Astrocyte (in vitro differentiated cells and primary cell): ENCODE measurements around the gene STXBP3. TPM values are rescaled to one million over a fixed set of nuclear protein-coding genes. Genes with fewer than 3 reads are reported as not detected.

ENCODE experiments used
- DNase-seq: peaks from one replicate; pipeline ENCODE4 v3.0.0-alpha.2; 2010; ENCODE audit warnings: low read depth
- FAIRE-seq: peaks from 2 replicates; lab custom pipeline; 2011; peaks lifted over from hg19 to GRCh38; lab: Jason Lieb, UNC
- H2AFZ ChIP-seq: 2 replicates; pipeline ENCODE4 v1.6.0; 2012; ENCODE audit warnings: low read depth, low read length, inconsistent platforms
- H3K27ac ChIP-seq: 2 replicates; pipeline ENCODE4 v1.5.1; 2011; ENCODE audit warnings: low read depth, low read length, inconsistent platforms
- H3K27me3 ChIP-seq: 2 replicates; pipeline ENCODE4 v1.6.0; 2011; ENCODE audit warnings: low read length, inconsistent platforms; ENCODE audit not compliant: insufficient read depth
- H3K36me3 ChIP-seq: 2 replicates; pipeline ENCODE4 v1.5.1; 2011; ENCODE audit warnings: low read length, inconsistent platforms; ENCODE audit not compliant: insufficient read depth
- H3K4me1 ChIP-seq: 2 replicates; pipeline ENCODE4 v1.5.1; 2011; ENCODE audit warnings: low read length, inconsistent platforms; ENCODE audit not compliant: insufficient read depth
- H3K4me2 ChIP-seq: 2 replicates; pipeline ENCODE4 v1.6.0; 2012; ENCODE audit warnings: low read length, inconsistent platforms
- H3K4me3 ChIP-seq: 2 replicates; pipeline ENCODE4 v1.5.1; 2011; ENCODE audit warnings: low read depth, mild to moderate bottlenecking, low read length, inconsistent platforms; ENCODE audit not compliant: insufficient read depth
- H3K79me2 ChIP-seq: 2 replicates; pipeline ENCODE4 v1.6.0; 2012; ENCODE audit warnings: mild to moderate bottlenecking, low read length, inconsistent platforms; ENCODE audit not compliant: insufficient read depth
- H3K9ac ChIP-seq: 2 replicates; pipeline ENCODE4 v1.6.0; 2012; ENCODE audit warnings: mild to moderate bottlenecking, low read length, inconsistent platforms
- H3K9me3 ChIP-seq: 2 replicates; pipeline ENCODE4 v1.5.1; 2012; ENCODE audit warnings: low read depth, mild to moderate bottlenecking, low read length, inconsistent platforms; ENCODE audit not compliant: insufficient read depth
- H4K20me1 ChIP-seq: 2 replicates; pipeline ENCODE4 v1.6.0; 2012; ENCODE audit warnings: low read length, inconsistent platforms; ENCODE audit not compliant: insufficient read depth
- H3K27ac Mint-ChIP-seq: one replicate; pipeline ENCODE4 v1.8.0; 2021; ENCODE audit warnings: mild to moderate bottlenecking, mixed read lengths; ENCODE audit not compliant: unreplicated experiment
- H3K27me3 Mint-ChIP-seq: one replicate; pipeline ENCODE4 v1.8.0; 2021; ENCODE audit warnings: low read depth, mixed read lengths; ENCODE audit not compliant: unreplicated experiment
- H3K36me3 Mint-ChIP-seq: one replicate; pipeline ENCODE4 v1.8.0; 2021; ENCODE audit warnings: low read depth, mixed read lengths; ENCODE audit not compliant: unreplicated experiment
- H3K4me1 Mint-ChIP-seq: one replicate; pipeline ENCODE4 v1.8.0; 2021; ENCODE audit warnings: low read depth, mixed read lengths; ENCODE audit not compliant: unreplicated experiment
- H3K4me3 Mint-ChIP-seq: one replicate; pipeline ENCODE4 v1.8.0; 2021; ENCODE audit warnings: mild to moderate bottlenecking, moderate library complexity, mixed read lengths; ENCODE audit not compliant: unreplicated experiment
- H3K9me3 Mint-ChIP-seq: one replicate; pipeline ENCODE4 v1.8.0; 2021; ENCODE audit warnings: mild to moderate bottlenecking, mixed read lengths; ENCODE audit not compliant: unreplicated experiment
- EZH2 ChIP-seq: IDR thresholded peaks from 2 replicates; pipeline ENCODE4 v1.6.1; 2012; ENCODE audit warnings: mild to moderate bottlenecking, low read length, inconsistent platforms; ENCODE audit not compliant: insufficient read depth
- total RNA-seq: library from RNA; stranded (reverse); gene quantifications from 2 replicates; pipeline ENCODE4 v1.2.1, GENCODE V29; 2021
- TF ChIP-seq, protein P1 (sequence below): IDR thresholded peaks from 2 replicates; pipeline ENCODE4 v1.5.1; 2011; ENCODE audit warnings: low read depth, mild to moderate bottlenecking, inconsistent platforms, low read length, moderate library complexity; ENCODE audit not compliant: insufficient read depth

Gene STXBP3
- total RNA-seq, 1 donor from 2014 or later: 48.5 TPM

DNA sequence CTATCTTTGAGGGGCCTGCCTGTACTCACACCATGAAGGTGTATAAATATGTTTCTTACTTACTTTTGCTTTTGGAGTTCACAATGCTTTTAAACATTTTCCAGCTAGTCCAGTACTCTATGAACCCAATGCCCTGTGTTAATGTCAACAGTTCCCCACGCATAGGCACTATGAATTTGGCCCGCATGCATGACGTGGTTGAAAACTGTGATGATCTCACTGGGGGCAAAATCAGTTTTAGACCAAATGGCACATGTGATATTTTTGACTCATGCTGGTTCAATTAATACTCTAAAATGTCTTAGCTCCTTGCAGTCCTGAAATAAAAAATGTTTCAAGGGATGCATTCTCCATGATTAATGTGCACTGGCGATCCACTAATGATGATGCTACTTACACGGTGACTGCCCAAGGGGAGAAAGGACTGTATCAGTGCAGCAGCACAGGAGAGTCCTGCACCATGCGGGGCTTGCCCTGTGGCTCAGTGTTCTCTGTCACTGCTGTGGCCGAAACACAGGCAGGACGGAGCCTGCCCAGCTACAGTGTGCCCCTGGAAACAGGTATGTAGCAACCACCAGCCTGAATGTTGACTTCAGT, 18.0 kb upstream of the STXBP3 start:
- Mint-ChIP-seq H3K36me3 (no peaks in the 10 kb centered on the region), H3K4me1 (no peaks in the 10 kb centered on the region), H3K27me3 (no peaks in the 10 kb centered on the region), H3K9me3 (no peaks in the 10 kb centered on the region), H3K4me3 (no peak overlapping the region), H3K27ac (no peak overlapping the region)
- Histone ChIP-seq H2AFZ (no peak overlapping the region), H3K79me2 (no peaks in the 10 kb centered on the region), H3K9ac (no peak overlapping the region), H3K27ac (no peak overlapping the region), H3K4me3 (no peak overlapping the region), H3K9me3 (no peaks in the 10 kb centered on the region), H3K4me1 (no peaks in the 10 kb centered on the region), H3K36me3 (no peaks in the 10 kb centered on the region), H3K27me3 (no peaks in the 10 kb centered on the region), H4K20me1 (no peaks in the 10 kb centered on the region), H3K4me2 (no peak overlapping the region)
- DNase-seq: no peak
- TF ChIP-seq, protein P1, sequence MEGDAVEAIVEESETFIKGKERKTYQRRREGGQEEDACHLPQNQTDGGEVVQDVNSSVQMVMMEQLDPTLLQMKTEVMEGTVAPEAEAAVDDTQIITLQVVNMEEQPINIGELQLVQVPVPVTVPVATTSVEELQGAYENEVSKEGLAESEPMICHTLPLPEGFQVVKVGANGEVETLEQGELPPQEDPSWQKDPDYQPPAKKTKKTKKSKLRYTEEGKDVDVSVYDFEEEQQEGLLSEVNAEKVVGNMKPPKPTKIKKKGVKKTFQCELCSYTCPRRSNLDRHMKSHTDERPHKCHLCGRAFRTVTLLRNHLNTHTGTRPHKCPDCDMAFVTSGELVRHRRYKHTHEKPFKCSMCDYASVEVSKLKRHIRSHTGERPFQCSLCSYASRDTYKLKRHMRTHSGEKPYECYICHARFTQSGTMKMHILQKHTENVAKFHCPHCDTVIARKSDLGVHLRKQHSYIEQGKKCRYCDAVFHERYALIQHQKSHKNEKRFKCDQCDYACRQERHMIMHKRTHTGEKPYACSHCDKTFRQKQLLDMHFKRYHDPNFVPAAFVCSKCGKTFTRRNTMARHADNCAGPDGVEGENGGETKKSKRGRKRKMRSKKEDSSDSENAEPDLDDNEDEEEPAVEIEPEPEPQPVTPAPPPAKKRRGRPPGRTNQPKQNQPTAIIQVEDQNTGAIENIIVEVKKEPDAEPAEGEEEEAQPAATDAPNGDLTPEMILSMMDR: no peak
- no peak for TF ChIP-seq EZH2
- no peak for FAIRE-seq

DNA sequence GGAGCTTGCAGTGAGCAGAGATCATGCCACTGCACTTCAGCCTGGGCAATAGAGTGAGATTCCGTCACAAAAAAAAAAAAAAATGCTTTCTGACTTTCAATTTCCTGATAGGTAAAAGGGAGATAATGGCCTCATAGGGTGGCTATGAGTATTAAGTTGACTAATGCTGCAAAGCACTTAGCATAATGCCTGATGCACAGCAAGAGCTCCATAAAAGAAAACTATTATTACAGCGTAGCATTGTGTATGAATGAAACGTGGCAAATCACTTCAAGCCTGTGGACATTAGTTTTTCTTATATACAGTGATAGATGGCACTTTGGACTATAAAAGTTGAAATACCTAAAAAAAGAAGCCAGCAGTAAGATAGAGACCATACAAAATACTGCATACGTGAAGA, 17.0 kb upstream of the STXBP3 start:
- DNase-seq: no peak
- H3K9me3 ChIP-seq: no peaks in the 10 kb centered on the region
- H3K9me3 Mint-ChIP-seq: no peaks in the 10 kb centered on the region
- H3K4me3 Mint-ChIP-seq: no peak overlapping the region
- peaks cover 3% of the 10 kb centered on the region for H3K27me3 ChIP-seq
- TF ChIP-seq, protein P1: no peak
- TF ChIP-seq EZH2: no peak
- no peaks in the 10 kb centered on the region for H3K27me3 Mint-ChIP-seq
- no peak for FAIRE-seq
- no peak overlapping the region for H3K9ac ChIP-seq
- no peak overlapping the region for H3K27ac ChIP-seq
- H3K4me1 Mint-ChIP-seq: no peaks in the 10 kb centered on the region
- H3K4me1 ChIP-seq: no peaks in the 10 kb centered on the region
- H4K20me1 ChIP-seq: no peaks in the 10 kb centered on the region
- H3K4me3 ChIP-seq: no peak overlapping the region
- H2AFZ ChIP-seq: no peak overlapping the region
- no peaks in the 10 kb centered on the region for H3K36me3 ChIP-seq
- no peaks in the 10 kb centered on the region for H3K36me3 Mint-ChIP-seq
- H3K4me2 ChIP-seq: no peak overlapping the region
- no peaks in the 10 kb centered on the region for H3K79me2 ChIP-seq
- no peak overlapping the region for H3K27ac Mint-ChIP-seq

DNA sequence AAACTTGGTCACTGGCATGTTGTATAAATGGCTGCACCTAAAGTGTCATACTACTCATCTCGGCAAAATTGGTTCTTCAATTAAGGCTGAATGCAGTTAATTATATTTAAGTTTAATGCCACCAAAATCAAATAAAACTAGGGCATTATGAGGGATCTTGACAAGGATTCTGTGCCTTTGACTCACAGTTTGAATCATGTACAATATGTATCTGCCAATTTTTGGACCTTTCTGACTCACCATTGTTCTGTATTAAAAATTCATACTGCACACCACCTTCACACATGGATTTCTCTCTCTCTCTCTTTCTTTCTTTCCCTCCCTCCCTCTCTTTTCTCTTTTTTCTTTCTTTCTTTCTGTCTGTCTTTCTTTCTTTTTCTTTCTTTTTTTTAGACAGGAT, 14.1 kb upstream of the STXBP3 start:
- DNase-seq: no peak
- Mint-ChIP-seq H3K4me3 (no peak overlapping the region), H3K27ac (no peak overlapping the region), H3K9me3 (no peaks in the 10 kb centered on the region), H3K4me1 (no peaks in the 10 kb centered on the region), H3K36me3 (no peaks in the 10 kb centered on the region), H3K27me3 (peaks cover 3% of the 10 kb centered on the region)
- Histone ChIP-seq H3K9me3 (no peaks in the 10 kb centered on the region), H3K27me3 (peaks cover 10% of the 10 kb centered on the region), H3K4me1 (no peaks in the 10 kb centered on the region), H3K79me2 (no peaks in the 10 kb centered on the region), H2AFZ (no peak overlapping the region), H3K4me2 (no peak overlapping the region), H3K9ac (no peak overlapping the region), H3K4me3 (no peak overlapping the region), H4K20me1 (no peaks in the 10 kb centered on the region), H3K36me3 (no peaks in the 10 kb centered on the region), H3K27ac (no peak overlapping the region)
- no peak for TF ChIP-seq EZH2
- no peak for FAIRE-seq
